PC-3 (cell line): Measurements from ENCODE around the gene SIRPG.

ENCODE experiments used
- CTCF ChIP-seq: fragments of 300-600 bp; sonication (generic); conservative IDR thresholded peaks from 2 replicates; pipeline ENCODE4 v1.5.1; 2017; ENCODE audit warnings: antibody characterized with exemption, low read depth, mild to moderate bottlenecking, low read length
- EZH2 ChIP-seq: fragments of 300-600 bp; sonication (generic); IDR thresholded peaks from one replicate; pipeline ENCODE4 v1.6.1; 2017; ENCODE audit warnings: antibody characterized with exemption, mild to moderate bottlenecking, low read length; ENCODE audit not compliant: unreplicated experiment
- EZH2phosphoT487 ChIP-seq: fragments of 300-600 bp; sonication (generic); IDR thresholded peaks from 2 replicates; pipeline ENCODE4 v1.6.1; 2018; ENCODE audit warnings: mild to moderate bottlenecking, antibody characterized with exemption, low read length, borderline replicate concordance

- no peak for TF ChIP-seq CTCF
- TF ChIP-seq EZH2 = no peak
- no peak for TF ChIP-seq EZH2phosphoT487
Observed at GRCh38 chr20:1654996-1655395, 2.6 kb downstream of the SIRPG start.
